ENCODE data around the gene SZT2.
"Not testable (repeated sequence)": the region's sequence is repeated elsewhere in the genome, so short reads cannot be mapped to it uniquely, and the experiment has no call there.

Gene SZT2

DNA sequence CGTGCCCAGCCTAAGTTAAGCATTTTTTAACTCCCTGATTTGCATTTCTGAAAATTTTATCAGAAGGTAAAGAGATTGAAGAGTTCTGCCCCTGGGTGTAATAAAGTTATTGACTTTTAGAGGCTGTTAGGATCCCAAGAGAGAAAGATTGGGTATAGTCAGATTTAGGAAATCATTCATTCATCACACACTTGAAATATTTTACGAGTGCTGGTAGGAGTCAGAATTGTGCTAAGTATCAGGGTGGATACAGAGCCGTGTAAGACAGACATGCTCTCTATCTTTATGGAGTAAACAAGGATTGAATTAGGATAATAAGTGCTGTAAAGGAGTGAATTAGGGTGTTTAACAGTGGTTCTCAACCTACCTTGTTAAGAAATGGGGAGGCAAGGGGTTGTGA is 3.0 kb downstream of the SZT2 start:
- no peak for DNase-seq

DNA sequence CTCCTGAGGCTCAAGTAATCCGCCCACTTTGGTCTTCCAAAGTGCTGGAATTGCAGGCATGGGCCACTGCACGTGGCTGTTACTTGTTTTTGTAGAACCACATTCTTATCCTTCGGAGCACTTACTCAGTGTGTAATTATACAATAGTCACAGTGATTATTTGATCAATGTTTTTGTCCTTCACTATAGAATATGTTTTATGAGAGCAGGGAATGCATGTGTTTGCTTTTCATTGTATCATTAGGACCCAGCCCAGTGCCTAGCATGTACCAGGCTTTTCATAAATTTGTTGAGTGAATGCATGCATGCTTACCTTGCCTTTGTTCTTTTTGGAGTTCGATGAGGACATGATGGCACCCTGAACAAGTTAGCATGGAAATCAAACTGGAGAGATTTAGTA is 5.8 kb downstream of the SZT2 start:
- DNase-seq: no peak

DNA sequence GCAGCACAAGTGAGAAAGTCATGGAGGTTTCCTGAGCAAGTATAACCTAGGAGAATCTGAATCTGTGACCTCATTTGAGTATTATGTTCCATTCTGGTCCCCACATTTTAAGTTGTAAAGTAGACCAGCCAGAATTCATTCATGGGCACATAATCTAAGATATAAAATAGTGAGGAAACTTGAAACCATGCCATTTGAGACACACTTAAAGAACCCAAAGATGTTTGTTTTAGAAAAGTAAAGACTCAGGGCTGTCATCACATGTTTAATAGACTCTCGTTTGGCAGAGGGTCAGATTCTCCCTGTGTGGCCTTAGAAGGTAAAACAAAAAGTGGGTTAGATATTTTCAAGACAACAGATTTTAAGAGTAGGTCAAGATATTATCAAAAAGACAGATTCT is 6.4 kb downstream of the SZT2 start:
- DNase-seq: no peak

DNA sequence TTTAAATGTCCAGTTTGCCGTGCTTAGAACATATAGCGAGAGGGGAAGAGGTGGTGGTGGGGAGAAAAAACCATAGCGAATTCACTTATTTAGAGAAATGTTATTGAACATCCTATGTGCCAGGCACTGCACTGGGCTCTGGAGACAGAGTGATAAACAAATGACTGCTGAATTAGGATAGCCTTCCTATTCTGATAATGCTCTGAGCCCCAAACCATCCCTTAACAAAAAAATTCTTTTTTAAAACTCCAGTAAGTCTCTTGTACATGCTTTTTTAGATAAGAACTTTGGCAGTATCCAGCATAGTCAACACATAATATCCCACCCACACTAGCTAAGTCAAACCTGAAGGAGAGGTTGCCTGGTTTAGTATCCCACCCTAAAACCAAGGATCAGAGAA is 8.5 kb downstream of the SZT2 start:
- DNase-seq: no peak

DNA sequence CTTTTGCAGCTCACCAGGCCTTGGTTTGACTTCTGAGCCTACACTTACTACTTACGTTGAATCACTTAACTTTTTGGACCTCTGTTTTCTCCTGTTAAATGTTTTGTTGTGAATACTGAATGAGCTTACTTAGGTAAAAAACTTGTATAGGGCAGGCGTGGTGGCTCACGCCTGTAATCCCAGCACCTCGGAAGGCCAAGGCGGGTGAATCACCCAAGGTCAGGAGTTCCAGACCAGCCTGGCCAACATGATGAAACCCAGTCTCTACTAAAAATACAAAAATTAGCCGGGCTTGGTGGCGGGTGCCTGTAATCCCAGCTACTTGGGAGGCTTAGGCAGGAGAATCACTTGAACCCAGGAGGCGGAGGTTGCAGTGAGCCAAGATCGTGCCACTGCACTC is 10.7 kb downstream of the SZT2 start:
- DNase-seq: not testable (repeated sequence)

DNA sequence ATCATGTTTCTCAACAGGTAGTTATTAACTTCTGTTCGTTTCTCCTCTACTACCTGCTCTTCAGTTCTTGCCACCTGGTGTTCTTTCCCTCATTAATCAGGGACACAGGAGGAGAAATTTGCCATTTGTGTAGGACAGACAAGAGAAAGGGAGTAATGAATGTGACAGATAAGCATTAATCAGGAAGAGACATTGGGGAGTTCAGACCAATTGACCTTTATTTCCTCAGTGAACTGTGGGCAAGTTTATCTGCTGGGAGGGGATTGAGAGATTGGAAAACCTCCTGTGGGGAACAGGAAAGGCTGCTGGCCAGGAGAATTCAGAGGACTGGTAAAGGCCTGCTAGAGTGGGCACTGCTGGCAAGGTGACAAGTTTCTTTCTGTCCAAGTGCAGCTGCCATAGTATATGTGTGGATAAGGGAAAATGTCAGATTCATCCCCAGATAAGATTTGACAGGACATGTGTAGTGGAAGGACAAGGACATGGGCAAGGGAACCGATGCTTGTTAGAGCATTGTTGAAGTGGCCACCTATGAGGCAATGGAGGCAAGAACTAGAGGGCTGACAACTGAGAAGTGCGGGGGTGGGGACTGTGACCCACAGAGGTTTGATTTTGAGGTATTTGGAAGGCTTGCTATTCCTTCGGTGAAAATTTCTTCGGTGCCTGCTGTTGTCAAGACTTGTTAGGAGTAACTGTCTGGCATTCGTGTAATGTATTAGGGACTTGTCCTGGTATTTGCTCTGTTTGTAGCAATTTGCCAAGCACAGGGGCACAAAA is 12.6 kb downstream of the SZT2 start:
- DNase-seq: no peak

DNA sequence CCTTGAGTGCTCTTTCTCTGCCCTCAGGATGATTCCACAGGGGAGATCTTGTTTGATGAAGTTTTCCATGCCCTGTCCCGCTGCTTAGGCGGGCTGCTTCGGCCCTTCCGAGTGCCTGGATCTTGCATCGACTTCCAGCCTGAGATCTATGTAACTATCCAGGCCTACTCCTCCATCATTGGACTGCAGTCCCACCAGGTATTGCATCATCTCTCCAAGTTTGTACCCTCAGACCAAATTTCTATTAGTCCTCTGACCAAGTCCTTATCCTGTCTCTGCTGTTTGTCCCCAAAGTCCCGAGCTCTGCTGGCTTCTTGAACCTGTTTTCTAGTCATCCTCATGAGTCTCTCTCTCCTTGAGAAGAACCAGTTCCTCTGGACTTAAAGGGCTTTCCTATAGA is 14.7 kb downstream of the SZT2 start:
- DNase-seq: no peak

DNA sequence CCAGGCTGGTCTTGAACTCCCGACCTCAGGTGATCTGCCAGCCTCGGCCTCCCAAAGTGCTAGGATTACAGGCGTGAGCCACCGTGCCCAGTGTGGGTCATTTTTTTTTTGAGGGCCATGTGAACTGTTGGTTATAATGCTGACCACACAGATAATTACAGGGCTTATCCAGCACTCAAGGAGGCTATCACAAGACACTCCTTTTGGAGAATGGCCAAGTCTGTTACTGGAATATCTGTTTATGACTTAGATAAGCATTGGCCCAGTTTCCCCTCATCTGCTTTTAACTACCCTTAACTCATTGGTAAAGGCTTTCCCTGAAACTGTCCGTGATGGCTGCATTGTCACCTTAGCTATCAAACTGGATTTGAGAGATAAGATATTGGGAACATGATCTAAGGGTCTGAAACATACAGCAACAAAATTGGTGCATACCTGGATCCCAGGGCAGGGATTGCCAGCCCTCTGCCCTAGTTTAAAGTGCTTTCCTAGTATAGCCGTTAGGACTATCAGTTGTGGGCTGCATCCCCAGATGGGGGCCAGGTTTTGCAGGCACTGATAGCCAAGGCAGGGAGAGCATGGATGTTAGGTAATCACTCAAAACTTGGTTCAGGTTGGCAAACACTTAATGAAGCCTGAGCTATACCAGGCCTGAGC is 15.6 kb downstream of the SZT2 start:
- DNase-seq: no peak

DNA sequence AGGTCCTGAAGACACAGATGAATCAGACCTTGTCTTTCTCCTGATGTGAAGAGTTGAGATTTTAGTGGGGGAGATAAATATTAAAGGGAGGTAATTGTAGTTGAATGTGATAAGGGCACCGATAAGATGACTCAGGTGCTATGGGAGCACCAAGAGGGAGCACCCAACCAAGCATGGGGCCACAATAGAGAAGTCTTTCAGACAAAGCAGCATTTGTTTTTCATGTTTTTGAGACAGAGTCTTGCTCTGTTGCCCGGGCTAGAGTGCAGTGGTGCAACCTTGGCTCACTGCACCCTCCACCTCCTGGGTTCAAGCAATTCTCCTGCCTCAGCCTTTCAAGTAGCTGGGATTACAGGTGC is 16.2 kb downstream of the SZT2 start:
- DNase-seq: no peak

DNA sequence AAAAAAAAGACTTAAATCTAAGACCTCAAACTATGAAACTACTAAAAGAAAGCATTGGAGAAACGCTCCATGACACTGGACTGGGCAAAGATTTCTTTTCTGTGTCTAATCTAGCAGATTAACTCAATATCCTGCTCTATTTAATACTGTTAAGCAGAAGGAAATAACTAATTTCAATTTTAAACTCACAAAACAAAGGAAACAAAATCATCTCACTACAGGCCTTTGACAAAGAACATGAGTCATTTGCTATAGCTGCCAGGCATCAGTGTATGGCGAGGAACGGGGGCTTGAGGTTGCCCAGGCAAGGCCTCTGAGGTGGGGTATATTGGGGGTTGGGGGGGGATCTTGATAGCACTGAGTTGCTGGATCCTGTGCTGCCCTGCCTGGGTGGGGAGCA is 20.9 kb downstream of the SZT2 start:
- DNase-seq: no peak

DNA sequence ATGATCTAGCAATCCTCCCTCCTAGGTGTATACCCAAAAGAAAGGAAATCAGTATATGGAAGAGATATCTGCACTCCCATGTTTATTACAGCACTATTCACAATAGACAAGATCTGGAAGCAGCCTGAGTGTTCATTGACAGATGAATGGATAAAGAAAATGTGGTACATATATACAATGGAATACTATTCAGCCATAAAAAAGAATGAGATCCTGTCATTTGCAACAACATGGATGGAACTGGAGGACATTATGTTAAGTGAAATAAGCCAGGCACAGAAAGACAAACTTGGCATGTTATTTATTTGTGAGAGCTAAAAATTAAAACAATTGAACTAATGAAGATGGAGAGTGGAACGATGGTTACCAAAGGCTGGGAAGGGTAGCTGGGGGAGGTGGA is 23.7 kb downstream of the SZT2 start:
- not testable (repeated sequence) for DNase-seq

DNA sequence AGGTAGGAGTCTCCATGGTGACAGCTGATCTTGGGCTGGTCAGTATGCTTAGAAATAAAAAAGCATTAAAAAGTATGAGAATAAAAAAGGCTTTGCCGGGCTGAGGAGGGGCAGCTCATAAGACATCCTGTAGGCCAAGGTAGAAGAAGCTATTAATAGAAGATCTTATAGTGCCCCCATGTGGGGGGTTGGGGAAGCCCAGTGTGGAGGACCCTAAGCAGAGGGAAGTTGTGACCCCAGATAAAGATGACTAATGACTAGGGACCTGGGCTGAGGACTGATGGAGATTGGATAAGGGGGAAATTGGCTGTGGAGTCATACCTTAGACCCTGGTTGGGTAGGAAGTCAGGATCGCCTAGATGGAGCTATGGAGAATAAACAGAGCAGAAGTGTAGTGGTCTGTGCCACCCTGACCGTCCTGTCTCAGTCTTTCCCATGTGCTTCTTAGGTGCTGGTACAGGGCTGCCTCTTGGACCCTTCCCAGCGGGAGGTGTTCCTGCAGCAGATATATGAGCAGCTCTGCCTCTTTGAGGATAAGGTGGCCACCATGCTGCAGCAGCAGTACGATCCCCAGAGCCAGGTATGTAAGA is 25.0 kb downstream of the SZT2 start:
- peak; percentile 32 to 57 for DNase-seq

DNA sequence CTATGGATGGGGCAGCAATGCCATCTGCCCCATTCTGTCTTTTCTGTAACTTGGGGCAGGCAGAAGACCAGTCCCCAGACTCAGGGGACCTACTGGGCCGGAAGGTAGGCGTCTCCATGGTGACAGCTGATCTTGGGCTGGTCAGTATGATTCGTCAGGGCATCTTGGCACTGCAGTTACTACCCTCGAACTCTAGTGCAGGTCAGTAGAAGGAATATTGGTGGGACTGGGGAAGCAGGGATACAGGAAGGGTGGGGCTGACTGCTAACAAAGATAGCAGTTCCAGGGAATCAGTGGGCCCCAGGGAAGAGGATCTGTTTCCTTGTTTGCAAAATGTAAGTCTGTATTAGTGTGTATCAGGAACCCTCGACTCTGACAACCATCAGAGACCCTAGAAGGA is 26.2 kb downstream of the SZT2 start:
- DNase-seq: no peak

DNA sequence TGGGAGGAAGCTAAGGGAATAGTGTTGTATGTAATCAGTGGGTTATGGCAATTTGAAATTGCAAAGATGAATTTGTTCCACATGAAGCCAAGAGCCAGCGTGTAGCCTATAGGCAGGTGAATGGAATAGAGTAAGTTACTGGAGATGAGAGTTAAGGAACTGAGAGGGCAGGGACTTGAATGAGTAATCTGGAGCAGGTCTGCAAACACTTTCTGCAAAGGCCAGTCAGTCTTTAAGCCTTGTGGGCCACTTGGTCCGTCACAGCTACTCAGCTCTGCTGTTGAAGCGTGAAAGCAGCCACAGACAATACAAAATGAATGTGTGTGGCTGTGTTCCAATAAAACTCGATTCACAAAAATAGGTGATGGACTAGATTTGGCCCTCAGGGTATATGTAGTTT is 29.2 kb downstream of the SZT2 start:
- DNase-seq: no peak

DNA sequence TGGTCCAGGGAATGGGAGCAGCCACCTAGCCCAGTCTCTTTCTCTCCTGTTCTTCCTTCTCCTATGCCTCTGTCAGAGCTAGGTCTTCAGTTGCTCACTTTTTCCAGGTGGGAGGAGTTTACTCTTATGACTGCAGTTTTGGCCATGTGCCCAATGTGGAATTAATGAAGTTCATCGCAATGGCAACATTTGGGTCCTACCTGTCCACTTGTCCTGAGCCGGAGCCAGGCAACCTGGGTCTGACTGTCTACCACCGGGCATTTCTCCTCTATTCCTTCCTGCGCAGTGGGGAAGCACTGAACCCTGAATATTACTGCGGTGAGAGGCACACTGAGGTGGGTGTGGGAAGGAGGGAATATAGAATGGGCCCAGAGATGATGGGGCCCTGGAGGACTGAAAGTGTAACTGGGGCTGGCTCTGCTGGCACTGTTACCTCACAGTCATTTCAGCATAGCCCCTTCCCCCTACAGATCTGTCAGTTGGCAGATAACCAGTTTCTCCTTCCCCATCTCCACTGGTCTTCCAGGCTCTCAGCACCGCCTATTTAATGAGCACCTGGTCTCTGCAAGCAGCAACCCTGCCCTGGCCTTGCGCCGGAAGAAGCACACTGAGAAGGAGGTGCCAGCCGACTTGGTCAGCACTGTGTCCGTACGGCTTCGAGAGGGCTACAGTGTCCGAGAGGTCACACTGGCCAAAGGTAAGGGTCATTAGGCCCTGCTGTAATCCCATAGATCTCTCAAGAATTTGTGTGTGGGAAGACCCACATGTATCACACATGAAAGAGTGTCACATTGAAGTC is 30.1 kb downstream of the SZT2 start:
- no peak for DNase-seq

DNA sequence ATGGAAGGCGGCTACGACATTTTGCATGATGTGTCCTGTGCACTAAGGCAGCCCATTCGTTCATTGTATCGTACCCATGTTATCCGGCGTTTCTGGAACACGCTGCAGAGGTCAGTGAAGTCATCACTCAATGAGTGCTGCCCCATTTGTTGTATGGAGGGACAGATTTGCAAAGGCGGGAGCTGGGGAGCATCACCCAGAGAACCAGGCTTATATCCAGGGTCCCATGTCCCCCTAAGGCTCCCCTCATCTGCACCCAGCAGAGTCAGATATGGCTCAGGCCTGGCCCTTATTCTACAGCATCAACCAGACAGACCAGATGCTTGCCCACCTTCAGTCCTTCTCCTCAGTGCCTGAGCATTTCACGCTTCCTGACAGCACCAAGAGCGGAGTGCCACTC is 31.2 kb downstream of the SZT2 start:
- DNase-seq: no peak

DNA sequence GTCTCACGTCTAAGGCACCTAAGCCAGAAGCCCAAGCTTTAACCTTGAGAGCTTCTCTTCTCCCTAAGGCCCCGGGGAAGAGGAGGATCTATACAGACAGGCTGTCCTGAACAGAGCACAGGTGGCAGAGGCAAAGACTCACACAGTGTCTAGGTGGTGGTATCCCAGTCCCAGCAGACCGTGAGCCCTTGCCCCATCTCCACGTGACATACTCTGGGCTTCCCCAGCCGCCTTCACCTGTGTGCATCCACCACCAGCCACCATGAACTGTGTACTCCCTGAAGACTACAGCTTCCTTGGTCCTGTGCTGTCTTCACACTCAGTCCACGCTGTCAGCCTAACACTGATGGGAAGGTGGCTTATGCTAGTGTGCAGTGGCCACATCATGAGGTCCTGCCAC is 31.7 kb downstream of the SZT2 start:
- DNase-seq: no peak

DNA sequence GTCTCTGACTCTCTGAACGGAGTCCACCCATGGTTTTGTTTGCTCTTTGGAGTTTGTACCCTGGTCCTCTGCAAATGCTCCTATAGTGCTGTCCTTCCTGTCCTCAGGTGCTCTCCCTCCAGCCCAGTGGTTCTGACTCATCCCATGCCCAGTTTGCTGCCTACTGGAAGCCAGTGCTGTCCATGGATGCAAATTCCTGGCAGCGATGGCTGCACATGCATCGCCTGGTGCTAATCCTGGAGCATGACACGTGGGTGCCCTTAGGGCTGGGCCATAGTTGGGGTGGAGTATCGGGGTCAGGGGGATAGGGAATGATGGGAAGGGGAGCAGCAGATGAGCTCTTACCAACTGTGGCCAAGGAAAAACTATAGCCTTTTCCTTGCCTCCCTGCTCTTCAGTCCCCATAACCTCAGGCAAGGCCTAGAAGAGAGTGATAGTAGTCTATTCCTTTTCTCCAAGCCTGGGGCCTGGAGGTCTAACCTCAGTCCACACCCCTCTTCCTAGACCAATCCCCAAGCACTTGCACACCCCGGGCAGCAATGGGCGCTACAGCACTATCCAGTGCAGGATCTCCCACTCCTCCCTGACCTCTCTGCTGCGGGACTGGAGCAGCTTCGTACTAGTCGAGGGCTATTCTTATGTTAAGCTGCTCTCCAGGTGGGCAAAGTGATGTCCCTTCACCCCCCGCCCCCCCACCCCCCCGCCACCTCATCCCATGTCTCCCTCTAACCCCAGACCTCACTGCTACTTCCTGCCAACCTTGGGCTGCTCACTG is 32.5 kb downstream of the SZT2 start:
- DNase-seq: no peak

DNA sequence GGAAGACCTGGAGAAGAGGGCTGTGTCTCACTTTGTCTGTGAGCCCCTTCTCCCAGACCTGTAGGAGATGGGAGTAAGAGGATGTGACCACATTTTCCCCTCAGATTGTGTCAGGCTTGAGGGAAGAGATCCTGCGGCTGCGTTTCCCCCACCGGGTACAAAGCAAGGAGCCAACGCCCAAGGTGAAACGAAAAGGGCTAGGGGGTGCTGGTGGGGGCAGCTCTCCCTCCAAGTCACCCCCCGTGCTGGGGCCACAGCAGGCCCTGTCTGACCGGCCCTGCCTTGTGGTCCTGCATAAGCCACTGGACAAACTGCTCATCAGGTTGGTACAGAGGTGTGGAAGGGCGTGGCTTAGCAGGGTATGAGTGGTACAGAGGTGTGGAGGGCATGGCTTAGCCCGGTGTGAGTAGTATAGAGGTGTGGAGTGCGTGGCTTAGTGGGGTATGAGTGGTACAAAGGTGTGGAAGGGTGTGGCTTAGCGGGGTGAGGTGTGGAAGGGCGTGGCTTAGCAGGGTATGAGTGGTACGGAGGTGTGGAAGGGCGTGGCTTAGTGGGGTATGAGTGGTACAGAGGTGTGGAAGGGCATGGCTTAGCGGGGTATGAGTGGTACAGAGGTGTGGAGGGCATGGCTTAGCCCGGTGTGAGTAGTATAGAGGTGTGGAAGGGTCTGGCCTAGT is 33.4 kb downstream of the SZT2 start:
- DNase-seq: no peak

DNA sequence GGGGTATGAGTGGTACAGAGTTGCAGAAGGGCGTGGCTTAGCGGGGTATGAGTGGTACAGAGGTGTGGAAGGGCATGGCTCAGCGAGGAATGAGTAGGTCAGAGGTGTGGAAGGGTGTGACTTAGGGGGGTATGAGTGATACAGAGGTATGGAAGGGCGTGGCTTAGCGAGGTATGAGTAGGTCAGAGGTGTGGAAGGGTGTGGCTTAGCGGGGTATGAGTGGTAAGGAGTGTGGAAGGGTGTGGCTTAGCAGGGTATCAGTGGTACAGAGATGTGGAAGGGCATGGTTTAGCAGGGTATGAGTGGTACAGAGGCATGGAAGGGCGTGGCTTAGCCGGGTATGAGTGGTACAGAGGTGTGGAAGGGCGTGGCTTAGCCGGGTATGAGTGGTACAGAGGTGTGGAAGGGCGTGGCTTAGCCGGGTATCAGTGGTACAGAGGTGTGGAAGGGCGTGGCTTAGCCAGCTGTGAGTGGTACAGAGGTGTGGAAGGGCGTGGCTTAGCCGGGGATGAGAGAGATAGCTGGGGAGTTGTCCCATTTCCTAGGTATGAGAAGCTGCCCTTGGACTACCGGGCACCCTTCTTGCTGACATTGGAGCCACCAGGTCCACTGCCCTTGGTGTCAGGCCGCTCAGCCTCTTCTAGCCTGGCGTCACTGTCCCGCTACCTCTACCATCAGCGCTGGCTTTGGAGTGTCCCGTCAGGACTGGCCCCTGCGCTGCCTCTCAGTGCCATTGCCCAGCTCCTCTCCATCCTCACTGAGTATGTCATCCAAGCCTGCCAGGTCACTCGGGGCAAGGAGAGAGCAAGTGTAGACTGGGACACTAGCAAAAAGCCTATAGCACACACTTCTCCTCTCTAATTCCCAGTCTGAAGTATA is 34.2 kb downstream of the SZT2 start:
- no peak for DNase-seq

DNA sequence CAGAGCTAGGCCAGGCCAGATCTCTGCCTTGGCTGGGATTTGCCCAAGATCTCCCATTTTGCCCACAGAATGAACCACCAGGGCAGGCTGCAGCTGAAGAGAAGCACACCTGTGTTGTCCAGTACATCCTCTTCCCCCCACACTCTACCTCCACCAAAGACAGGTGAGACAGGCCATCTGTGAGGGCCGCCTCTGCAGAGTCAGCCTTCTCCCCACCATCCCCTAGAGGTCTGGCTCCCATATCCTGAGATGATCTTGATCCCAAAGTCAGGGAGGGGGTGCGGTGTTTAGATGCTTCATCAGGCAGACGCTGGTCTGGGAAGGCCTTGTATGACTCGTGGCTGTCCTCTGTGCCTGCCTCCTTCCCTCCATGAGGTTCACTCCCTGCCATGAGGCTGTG is 35.3 kb downstream of the SZT2 start:
- no peak for DNase-seq

Measured in NCI-H446 (cell line).